GM12872 (cell line): ENCODE results near the gene BCAS3.

Source experiments
- TF ChIP-seq, protein P1 (sequence below): IDR thresholded peaks from 3 replicates; pipeline ENCODE4 v1.5.1; 2011; ENCODE audit warnings: low read depth, mild to moderate bottlenecking, low read length, moderate library complexity; ENCODE audit not compliant: insufficient read depth

Gene BCAS3

GRCh38 chr17:61419496-61420046 lies 741.9 kb downstream of the BCAS3 start:
- TF ChIP-seq, protein P1, sequence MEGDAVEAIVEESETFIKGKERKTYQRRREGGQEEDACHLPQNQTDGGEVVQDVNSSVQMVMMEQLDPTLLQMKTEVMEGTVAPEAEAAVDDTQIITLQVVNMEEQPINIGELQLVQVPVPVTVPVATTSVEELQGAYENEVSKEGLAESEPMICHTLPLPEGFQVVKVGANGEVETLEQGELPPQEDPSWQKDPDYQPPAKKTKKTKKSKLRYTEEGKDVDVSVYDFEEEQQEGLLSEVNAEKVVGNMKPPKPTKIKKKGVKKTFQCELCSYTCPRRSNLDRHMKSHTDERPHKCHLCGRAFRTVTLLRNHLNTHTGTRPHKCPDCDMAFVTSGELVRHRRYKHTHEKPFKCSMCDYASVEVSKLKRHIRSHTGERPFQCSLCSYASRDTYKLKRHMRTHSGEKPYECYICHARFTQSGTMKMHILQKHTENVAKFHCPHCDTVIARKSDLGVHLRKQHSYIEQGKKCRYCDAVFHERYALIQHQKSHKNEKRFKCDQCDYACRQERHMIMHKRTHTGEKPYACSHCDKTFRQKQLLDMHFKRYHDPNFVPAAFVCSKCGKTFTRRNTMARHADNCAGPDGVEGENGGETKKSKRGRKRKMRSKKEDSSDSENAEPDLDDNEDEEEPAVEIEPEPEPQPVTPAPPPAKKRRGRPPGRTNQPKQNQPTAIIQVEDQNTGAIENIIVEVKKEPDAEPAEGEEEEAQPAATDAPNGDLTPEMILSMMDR, result no peak

DNA sequence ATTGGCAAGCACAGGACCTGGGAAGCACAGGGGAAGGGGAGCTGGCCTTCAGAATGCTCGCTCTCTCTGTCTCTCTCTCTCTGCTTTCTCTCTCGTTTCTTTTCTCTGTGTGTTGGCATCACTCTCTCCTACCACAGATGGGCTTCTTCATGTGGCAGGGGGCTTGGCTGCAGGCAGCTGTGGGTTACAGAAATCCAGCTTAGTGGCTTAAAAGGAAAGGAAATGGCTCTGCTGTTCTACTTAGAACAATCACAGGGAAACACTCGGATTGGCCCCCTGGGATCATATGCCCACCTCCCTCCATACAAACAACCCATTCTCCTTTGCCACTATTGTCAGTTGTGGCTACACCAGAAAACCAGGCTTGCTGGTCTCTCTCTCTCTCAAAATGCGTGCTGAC lies 742.4 kb downstream of the BCAS3 start:
- TF ChIP-seq, protein P1, result no peak

DNA sequence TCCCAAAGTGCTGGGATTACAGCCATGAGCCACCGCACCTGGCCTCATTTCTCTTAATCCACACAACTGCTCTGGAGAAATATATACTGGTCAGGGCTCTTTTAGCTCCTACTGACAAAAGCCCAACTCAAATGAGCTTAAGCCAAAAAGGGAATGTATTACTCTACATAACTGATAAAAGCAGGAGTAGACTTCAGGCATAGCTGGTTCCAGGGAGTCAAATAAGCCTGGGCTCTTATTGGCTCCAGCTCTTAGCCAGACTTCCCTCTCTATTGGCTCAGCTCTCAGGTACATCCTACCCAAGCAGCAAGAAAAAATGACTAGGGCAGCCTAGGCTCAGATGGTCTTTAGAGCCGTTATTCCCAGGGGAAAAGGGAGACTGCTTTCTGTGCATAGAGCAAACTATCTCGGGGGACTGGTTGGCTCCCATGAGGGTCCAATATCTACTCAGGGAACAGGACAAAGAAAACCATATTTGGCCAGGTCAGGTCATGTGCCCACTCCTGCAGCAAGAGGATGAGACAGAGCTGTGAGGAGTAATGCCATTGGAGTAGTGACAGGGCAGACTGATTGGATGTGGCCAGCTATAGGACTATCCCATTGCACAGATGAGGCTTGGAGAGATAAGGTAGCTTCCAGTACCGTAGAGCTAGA lies 743.2 kb downstream of the BCAS3 start:
- TF ChIP-seq, protein P1, result no peak

GRCh38 chr17:61421460-61421859 lies 743.8 kb downstream of the BCAS3 start:
- TF ChIP-seq, protein P1, result no peak

DNA sequence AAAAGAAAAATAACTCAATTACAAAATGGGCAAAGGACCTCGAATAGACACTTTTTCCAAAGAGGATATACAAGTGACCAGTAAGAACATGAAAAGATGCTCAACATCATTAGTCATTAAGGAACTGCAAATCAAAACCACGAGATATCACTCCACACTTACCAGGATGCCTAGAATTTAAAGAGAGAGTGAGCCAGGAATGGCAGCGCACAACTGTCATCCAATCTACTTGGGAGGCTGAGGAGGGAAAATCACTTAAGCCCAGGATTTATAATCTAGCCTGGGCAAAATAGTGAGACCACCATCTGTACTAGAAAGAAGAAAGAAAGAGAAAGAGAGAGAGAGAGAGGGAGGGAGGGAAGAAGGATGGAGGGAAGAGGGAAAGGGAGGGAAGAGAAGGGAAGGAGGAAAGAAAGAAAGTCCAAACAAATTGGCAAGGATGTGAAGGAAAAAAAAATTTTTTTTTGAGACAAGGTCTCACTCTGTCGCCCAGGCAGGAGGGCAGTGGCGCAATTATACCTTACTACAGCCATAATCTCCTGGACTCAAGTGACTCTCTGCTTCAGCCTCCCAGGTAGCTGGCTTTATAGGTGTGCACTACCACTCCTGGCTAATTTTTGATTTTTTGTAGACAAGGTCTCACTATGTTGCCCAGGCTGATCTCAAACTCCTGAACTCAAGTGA lies 744.6 kb downstream of the BCAS3 start:
- TF ChIP-seq, protein P1, result no peak

DNA sequence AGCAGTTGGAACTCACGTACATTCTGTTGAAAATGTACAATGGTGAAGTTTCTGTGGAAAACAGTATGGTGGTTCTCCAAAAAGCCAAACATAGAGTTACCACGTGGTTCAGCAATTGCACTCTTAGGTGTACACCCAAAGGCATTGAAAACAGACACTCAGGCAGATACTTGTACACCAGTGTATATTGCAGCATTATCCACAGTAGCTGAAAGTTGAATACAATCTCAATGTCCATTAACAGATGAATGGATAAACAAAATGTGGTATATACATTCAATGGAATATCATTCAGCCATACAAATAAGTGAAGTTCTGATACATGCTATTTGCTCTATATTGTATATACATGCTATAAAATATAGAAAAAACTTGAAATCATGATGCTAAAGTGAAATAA lies 745.2 kb downstream of the BCAS3 start:
- TF ChIP-seq, protein P1, result no peak

DNA sequence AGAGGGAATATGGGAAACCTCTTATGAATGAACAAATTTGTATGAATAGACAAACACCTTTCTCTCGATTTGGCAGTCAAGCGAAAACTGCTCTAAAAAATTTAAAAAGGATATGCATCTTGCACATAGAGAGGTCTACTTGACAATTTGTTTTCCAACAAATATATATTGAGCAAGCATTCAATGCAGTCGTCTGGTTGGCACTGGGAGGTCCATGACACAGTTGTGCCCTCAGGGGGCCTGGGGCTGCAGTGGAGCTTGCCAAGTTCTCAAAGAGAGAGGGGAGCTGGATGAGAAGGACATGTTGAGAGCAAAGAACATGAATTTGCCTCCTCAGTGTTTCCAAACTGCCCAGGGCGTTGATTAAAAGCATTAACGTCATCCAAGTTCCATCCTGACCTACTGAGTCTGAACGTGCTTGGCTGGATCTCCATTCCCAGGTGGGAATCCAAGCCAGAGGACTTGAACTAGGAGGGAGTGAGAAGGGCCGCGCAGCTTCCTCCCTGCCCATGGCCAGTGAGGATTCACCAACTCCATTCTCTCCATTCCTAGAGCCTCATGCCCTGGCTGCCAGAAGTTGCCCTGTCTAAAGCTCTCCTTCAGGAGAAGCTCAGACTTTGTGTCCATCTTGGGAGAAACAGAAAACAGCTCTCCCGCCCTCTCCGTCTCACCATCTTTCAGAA lies 746.5 kb downstream of the BCAS3 start:
- TF ChIP-seq, protein P1, result no peak
